HL-60 (cell line): Measurements from ENCODE around the gene CACNA2D3.

Experiments used
- GABPA ChIP-seq: IDR thresholded peaks from 2 replicates; pipeline ENCODE4 v1.6.1; 2012; ENCODE audit warnings: low read depth
- POLR2AphosphoS5 ChIP-seq: IDR thresholded peaks from 2 replicates; pipeline ENCODE4 v1.6.1; 2012; ENCODE audit warnings: low read depth
- TF ChIP-seq, protein P1 (sequence below): IDR thresholded peaks from one replicate; pipeline ENCODE4 v1.5.1; 2011; ENCODE audit warnings: low read length, control low read depth, inconsistent platforms; ENCODE audit not compliant: insufficient read depth

DNA sequence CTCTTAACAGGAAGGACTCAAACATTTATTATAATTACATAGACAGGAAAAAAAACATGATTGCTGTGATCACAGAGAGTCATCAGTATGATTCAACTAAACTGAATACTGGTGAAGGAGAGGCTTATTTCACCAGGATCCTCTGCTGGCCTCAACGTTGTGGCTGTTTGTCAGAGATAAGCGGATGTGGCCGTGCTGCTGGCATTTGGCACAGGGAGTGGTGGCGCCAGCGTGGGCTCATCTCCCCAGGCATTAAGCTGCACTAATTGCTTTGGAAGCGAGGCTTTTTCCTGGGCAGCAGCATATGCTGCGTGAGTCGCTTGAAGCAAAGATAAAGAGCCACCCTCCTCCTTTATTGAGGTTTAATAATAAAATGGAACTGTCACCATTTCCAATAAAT, 498.8 kb downstream of the CACNA2D3 start:
- TF ChIP-seq, protein P1, sequence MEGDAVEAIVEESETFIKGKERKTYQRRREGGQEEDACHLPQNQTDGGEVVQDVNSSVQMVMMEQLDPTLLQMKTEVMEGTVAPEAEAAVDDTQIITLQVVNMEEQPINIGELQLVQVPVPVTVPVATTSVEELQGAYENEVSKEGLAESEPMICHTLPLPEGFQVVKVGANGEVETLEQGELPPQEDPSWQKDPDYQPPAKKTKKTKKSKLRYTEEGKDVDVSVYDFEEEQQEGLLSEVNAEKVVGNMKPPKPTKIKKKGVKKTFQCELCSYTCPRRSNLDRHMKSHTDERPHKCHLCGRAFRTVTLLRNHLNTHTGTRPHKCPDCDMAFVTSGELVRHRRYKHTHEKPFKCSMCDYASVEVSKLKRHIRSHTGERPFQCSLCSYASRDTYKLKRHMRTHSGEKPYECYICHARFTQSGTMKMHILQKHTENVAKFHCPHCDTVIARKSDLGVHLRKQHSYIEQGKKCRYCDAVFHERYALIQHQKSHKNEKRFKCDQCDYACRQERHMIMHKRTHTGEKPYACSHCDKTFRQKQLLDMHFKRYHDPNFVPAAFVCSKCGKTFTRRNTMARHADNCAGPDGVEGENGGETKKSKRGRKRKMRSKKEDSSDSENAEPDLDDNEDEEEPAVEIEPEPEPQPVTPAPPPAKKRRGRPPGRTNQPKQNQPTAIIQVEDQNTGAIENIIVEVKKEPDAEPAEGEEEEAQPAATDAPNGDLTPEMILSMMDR, result no peak
- TF ChIP-seq GABPA, result no peak
- no peak for TF ChIP-seq POLR2AphosphoS5
